HEK293T (cell line): Measurements from ENCODE around the gene NKX2-1.
A peak's percentile ranks its signal among the peaks of the same experiment; 100 is the strongest.

Experiments
- CTCF ChIA-PET: fragments of 350-600 bp; formaldehyde crosslinking; extraction: SDS; loops from one replicate; lab custom pipeline; 2021; ENCODE audit warnings: antibody characterized with exemption, inconsistent platforms; lab: Yijun Ruan, JAX
- POLR2A ChIA-PET: fragments of 350-600 bp; formaldehyde crosslinking; extraction: SDS; loops from one replicate; lab custom pipeline; 2020; ENCODE audit warnings: antibody characterized with exemption, inconsistent platforms; lab: Yijun Ruan, JAX
- DNase-seq: peaks from one replicate; pipeline ENCODE4 v3.0.0; 2012; ENCODE audit warnings: mixed read lengths; ENCODE audit errors: extremely low spot score
- ARNT ChIP-seq: fragments of 450-650 bp; IDR thresholded peaks from 2 replicates; pipeline ENCODE4 v1.6.1; 2017; ENCODE audit warnings: mild to moderate bottlenecking
- BHLHE40 ChIP-seq: fragments of 450-650 bp; IDR thresholded peaks from 2 replicates; pipeline ENCODE4 v1.6.1; 2016; ENCODE audit warnings: mild to moderate bottlenecking, moderate library complexity, borderline replicate concordance
- CTBP1 ChIP-seq: fragments of 450-650 bp; IDR thresholded peaks from 2 replicates; pipeline ENCODE4 v1.6.1; 2016; ENCODE audit warnings: borderline replicate concordance
- ELF4 ChIP-seq: fragments of 450-650 bp; IDR thresholded peaks from 2 replicates; pipeline ENCODE4 v1.6.1; 2017; ENCODE audit warnings: antibody characterized with exemption
- FOXA1 ChIP-seq: fragments of 450-650 bp; IDR thresholded peaks from 2 replicates; pipeline ENCODE4 v1.6.1; 2016; ENCODE audit warnings: mild to moderate bottlenecking
- FOXK2 ChIP-seq: fragments of 450-650 bp; IDR thresholded peaks from 2 replicates; pipeline ENCODE4 v1.6.1; 2016; ENCODE audit warnings: mild to moderate bottlenecking
- FOXM1 ChIP-seq: fragments of 450-650 bp; IDR thresholded peaks from 2 replicates; pipeline ENCODE4 v1.6.1; 2017; ENCODE audit warnings: mild to moderate bottlenecking, borderline replicate concordance
- HDGF ChIP-seq: fragments of 450-650 bp; IDR thresholded peaks from 2 replicates; pipeline ENCODE4 v1.6.1; 2017; ENCODE audit warnings: antibody characterized with exemption, borderline replicate concordance
- L3MBTL2 ChIP-seq: fragments of 450-650 bp; conservative IDR thresholded peaks from 2 replicates; pipeline ENCODE4 v1.6.1; 2016; ENCODE audit warnings: mild to moderate bottlenecking
- LEF1 ChIP-seq: fragments of 450-650 bp; IDR thresholded peaks from 2 replicates; pipeline ENCODE4 v1.6.1; 2017; ENCODE audit warnings: mild to moderate bottlenecking, borderline replicate concordance
- NFRKB ChIP-seq: fragments of 450-650 bp; IDR thresholded peaks from 2 replicates; pipeline ENCODE4 v1.6.1; 2016; ENCODE audit warnings: mild to moderate bottlenecking, moderate library complexity
- PKNOX1 ChIP-seq: fragments of 450-650 bp; IDR thresholded peaks from 2 replicates; pipeline ENCODE4 v1.6.1; 2016
- SP1 ChIP-seq: fragments of 450-650 bp; IDR thresholded peaks from 2 replicates; pipeline ENCODE4 v1.6.1; 2017
- SUZ12 ChIP-seq: fragments of 450-650 bp; IDR thresholded peaks from 2 replicates; pipeline ENCODE4 v1.6.1; 2016; ENCODE audit warnings: mild to moderate bottlenecking
- TARDBP ChIP-seq: fragments of 450-650 bp; IDR thresholded peaks from 2 replicates; pipeline ENCODE4 v1.6.1; 2016
- ZNF384 ChIP-seq: fragments of 450-650 bp; IDR thresholded peaks from 2 replicates; pipeline ENCODE4 v1.6.1; 2016

NKX2-1 gene

GRCh38 chr14:36538051-36538450 lies 18.0 kb upstream of the NKX2-1 start:
- CTCF ChIA-PET = interaction anchor here (0.5 to 1.4 kb wide), 2 partner anchors 15 kb away, joined by 3 to 9 read pairs; no protein-coding TSS in a partner anchor
- TF ChIP-seq FOXM1 (no peak), PKNOX1 (no peak), ELF4 (no peak)
- POLR2A ChIA-PET = interaction anchor here (1.4 to 1.7 kb wide), 3 partner anchors 13 to 44 kb away, joined by 4 to 5 read pairs (median 4); partner anchors contain the start of genes NKX2-1 and NKX2-8
- DNase-seq = no peak

GRCh38 chr14:36529062-36529461 lies 9.0 kb upstream of the NKX2-1 start:
- CTCF ChIA-PET = no interaction called here
- no peak for DNase-seq
- POLR2A ChIA-PET = no interaction called here
- TF ChIP-seq FOXK2 = no peak
- TF ChIP-seq CTBP1 = no peak
- no peak for TF ChIP-seq ELF4
- no peak for TF ChIP-seq ZNF384
- TF ChIP-seq FOXM1 = no peak
- no peak for TF ChIP-seq BHLHE40
- TF ChIP-seq FOXA1 = no peak
- TF ChIP-seq L3MBTL2 = no peak
- no peak for TF ChIP-seq SP1
- no peak for TF ChIP-seq SUZ12
- TF ChIP-seq ARNT = no peak
- TF ChIP-seq NFRKB = no peak
- no peak for TF ChIP-seq HDGF

- POLR2A ChIA-PET = interaction anchor here (1.3 to 1.5 kb wide), 3 partner anchors 16 to 205 kb away, joined by 3 to 4 read pairs (median 4); partner anchors contain the start of gene MBIP
- DNase-seq = no peak
- TF ChIP-seq FOXM1 (no peak), PKNOX1 (0 out of 2 replicates have a peak, but pooled peaks have one; percentile 24)
- CTCF ChIA-PET = interaction anchor here (0.6 to 3.8 kb wide), 26 partner anchors 8 to 675 kb away, joined by 3 to 24 read pairs (median 5); no protein-coding TSS in a partner anchor
Measured at GRCh38 chr14:36525746-36526099, 5.7 kb upstream of the NKX2-1 start.

- CTCF ChIA-PET = interaction anchor here (0.6 to 3.8 kb wide), 39 partner anchors 8 to 676 kb away, joined by 3 to 24 read pairs (median 4); no protein-coding TSS in a partner anchor
- peak; percentile 81 for DNase-seq
- POLR2A ChIA-PET = interaction anchor here (0.6 to 1.5 kb wide), 5 partner anchors 13 to 205 kb away, joined by 3 to 4 read pairs (median 4); partner anchors contain the start of gene MBIP
Measured at GRCh38 chr14:36524874-36525745, 5.1 kb upstream of the NKX2-1 start.

GRCh38 chr14:36524220-36524837 lies 4.3 kb upstream of the NKX2-1 start:
- TF ChIP-seq FOXA1 = no peak
- no peak for TF ChIP-seq ARNT
- no peak for TF ChIP-seq ZNF384
- TF ChIP-seq LEF1 = no peak
- TF ChIP-seq ELF4 = no peak
- no peak for TF ChIP-seq NFRKB
- no peak for TF ChIP-seq BHLHE40
- no peak for TF ChIP-seq FOXK2
- TF ChIP-seq CTBP1 = no peak
- no peak for DNase-seq
- CTCF ChIA-PET = interaction anchor here (0.7 to 3.8 kb wide), 20 partner anchors 9 to 593 kb away, joined by 3 to 24 read pairs (median 4); no protein-coding TSS in a partner anchor
- POLR2A ChIA-PET = interaction anchor here (0.6 to 1.5 kb wide), 6 partner anchors 14 to 204 kb away, joined by 3 to 4 read pairs (median 4); partner anchors contain the start of gene MBIP

More at GRCh38 chr14:36524874-36525745, 5.1 kb upstream of the NKX2-1 start:
- TF ChIP-seq FOXK2 = no peak
- TF ChIP-seq L3MBTL2 = 0 out of 2 replicates have a peak, but pooled peaks have one; percentile 18

GRCh38 chr14:36522972-36523715 lies 3.1 kb upstream of the NKX2-1 start:
- DNase-seq = no peak
- CTCF ChIA-PET = interaction anchor here (0.7 to 3.8 kb wide), 5 partner anchors 14 to 454 kb away, joined by 3 to 24 read pairs (median 4); no protein-coding TSS in a partner anchor
- POLR2A ChIA-PET = interaction anchor here (1.2 kb wide), 1 partner anchor 203 kb away, joined by 4 read pairs; the partner anchor contains the start of gene MBIP
- no peak for TF ChIP-seq L3MBTL2
- no peak for TF ChIP-seq TARDBP
- no peak for TF ChIP-seq PKNOX1
- no peak for TF ChIP-seq ARNT
- TF ChIP-seq SP1 = no peak
- TF ChIP-seq BHLHE40 = no peak
- TF ChIP-seq ELF4 = no peak
- no peak for TF ChIP-seq FOXM1
- TF ChIP-seq FOXK2 = no peak
- no peak for TF ChIP-seq ZNF384
- TF ChIP-seq CTBP1 = no peak
- TF ChIP-seq FOXA1 = no peak
- TF ChIP-seq SUZ12 = no peak
- TF ChIP-seq HDGF = no peak
